PC-9 (cell line): ENCODE data around the gene PRDM4.

Experiments used
- CTCF ChIP-seq: fragments of 200-600 bp; sonication (generic); conservative IDR thresholded peaks from 2 replicates; pipeline ENCODE4 v1.6.1; 2017; ENCODE audit warnings: mixed run types, antibody characterized with exemption, mild to moderate bottlenecking, moderate library complexity
- EZH2 ChIP-seq: fragments of 200-600 bp; sonication (generic); IDR thresholded peaks from 2 replicates; pipeline ENCODE4 v1.8.0; 2017; ENCODE audit warnings: antibody characterized with exemption, low read depth

GRCh38 chr12:107764626-107765025, 3.7 kb upstream of the PRDM4 start:
- TF ChIP-seq CTCF (no peak), EZH2 (no peak)
